HG03280 (cell line): ENCODE measurements around the gene SLC17A5.
"Not testable (repeated sequence)": the region's sequence is repeated elsewhere in the genome, so short reads cannot be mapped to it uniquely, and the experiment has no call there.

ENCODE experiments used
- ATAC-seq: cut with Tn5 transposase; IDR thresholded peaks from one replicate; pipeline ENCODE4 v1.9.1; 2021; ENCODE audit warnings: mild to moderate bottlenecking, moderate library complexity; ENCODE audit not compliant: unreplicated experiment

The SLC17A5 gene

DNA sequence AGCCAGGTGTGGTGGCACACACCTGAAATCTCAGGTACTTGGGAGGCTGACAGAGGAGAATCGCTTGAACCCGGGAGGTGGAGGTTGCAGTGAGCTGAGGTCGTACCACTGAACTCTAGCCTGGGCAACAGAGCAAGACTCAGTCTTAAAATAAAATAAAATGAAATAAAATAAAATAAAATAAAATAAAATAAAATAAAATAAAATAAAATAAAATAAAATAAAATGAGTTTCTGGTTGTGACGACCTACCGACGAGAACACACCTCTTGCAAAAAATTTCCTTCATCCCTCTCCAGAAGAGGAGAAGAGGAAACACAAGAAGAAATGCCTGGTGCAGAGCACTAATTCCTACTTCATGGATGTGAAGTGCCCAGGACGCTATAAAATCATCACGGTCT is 35.7 kb downstream of the SLC17A5 start:
- not testable (repeated sequence) for ATAC-seq

DNA sequence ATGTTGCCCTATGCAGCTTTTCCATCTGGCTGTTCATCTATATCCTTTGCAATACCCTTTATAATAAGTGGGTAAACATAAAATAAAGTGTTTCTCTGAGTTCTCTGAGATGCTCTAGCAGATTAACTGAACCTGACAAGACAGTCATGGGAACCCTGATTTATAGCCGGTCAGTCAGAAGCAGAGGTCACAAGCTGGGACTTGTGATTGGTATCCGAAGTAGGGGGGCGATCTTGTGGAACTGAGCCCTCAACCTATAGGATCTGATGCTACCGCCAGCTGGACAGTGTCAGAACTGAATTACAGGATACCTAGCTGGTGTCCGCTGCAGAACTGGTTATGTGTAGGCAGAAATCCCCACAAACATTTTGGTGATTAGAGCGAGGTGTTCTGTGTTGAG is 39.0 kb downstream of the SLC17A5 start:
- no peak for ATAC-seq

DNA sequence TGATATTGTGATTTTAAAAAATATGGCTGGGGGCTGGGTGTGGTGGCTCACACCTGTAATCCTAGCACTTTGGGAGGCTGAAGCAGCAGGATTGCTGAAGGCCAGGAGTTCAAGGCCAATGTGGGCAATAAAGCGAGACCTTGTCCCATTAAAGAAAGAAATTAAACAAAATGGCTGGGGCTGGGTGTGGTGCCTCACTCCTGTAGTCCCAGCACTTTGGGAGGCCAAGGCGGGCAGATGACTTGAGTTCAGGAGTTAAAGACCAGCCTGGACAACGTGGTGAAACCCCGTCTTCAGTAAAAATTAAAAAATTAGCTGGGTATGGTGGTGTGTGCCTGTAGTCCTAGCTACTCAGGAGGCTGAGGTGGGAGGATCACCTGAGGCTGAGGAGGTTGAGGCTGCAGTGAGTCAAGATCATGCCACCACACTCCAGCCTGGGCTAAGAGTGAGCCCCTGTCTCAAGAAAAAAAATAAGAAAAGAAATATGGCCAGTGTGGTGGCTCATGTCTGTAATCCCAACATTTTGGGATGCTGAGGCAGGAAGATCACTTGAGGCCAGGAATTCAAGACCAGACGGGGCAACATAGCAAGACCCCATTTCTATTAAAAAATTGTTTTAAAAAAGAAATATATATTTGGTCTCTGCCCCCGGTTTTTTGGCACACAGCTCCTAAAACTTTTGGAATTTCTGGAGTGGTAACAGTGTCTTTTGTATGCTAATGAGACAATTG is 39.8 kb downstream of the SLC17A5 start:
- ATAC-seq = no peak

DNA sequence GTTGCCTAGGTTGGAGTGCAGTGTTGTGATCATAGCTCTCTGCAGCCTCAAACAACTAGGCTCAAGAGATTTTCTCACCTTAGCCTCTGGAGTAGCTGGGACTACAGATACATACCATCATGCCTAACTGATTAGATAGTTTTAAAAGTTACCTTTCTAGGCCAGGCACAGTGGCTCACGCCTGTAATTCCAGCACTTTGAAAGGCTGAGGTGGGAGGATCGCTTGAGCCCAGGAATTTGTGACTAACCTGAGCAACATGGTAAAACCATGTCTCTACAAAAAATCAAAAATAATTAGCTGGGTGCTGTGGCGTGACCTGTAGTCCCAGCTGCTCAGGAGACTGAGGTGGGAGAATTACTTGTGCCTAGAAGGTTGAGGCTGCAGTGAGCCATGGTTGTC is 41.2 kb downstream of the SLC17A5 start:
- ATAC-seq = no peak

DNA sequence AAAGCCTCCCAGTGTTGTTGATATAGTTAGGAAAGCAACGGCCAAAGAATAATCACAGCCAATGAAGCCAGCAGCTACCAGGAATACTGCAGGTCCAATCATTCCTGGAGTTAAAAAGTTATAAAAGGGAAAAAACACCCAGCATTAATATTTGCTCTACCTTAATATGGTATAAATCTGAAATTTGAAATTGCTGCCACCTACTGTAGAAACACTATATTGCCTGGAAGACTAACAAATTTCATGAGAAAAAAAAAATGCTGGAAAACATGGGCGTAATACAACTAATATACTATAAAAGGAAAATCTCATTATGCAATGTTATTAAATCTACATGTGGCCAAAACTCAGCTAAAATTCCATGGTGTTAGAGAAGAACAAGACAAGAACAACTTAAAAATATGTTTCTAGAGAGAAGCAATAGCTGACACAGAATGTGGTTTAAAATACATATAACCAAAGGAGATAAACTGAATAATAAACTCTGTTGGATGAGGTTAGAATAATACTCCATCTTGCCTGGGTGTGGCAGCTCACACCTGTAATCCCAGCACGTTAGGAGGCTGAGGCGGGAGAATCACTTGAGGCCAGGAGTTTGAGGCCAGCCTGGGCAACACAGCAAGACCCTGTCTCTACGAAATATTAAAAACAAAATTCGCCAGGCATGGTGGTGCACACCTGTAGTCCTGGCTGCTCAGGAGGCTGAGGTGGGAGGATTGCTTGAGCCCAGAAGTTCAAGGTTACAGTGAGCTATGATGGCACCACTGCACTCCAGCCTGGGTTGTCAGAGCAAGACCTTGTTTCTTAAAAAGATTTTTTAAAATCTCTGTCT is 43.1 kb downstream of the SLC17A5 start:
- no peak for ATAC-seq

DNA sequence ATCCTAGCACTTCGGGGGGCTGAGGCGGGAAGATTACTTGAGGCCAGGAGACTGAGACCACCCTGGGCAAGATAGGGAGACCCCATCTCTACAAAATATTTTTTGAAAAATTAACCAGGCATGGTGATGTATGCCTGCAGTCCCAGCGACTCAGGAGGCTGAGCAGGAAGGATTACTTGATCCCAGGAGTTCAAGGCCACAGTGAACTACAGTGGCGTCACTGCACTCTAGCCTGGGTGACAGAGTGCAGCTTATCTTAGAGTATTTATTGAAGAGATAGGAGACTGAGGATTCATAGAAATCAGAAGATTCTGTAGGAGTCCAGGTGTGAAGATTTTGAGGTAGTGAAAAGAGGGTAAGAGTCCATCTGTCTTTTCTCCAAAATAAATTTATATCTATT is 45.0 kb downstream of the SLC17A5 start:
- ATAC-seq = no peak

DNA sequence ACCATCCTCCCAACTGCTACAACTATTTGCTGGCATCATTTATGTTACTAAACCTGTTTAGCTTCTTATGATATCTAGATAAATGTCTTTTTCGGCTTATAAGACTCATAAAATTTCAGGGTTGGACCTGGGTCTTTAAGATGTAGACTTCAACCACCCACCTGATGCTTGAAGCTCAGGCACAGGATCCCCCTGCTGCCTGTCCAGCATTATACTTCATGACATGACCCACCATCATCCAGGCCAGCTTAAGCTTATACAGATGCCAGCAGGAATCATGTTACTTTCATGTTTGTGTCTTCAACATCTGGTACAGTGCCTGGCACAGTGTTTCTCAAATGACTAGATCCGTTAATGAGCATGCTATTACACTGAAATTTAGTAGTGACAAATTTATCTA is 47.4 kb downstream of the SLC17A5 start:
- no peak for ATAC-seq

DNA sequence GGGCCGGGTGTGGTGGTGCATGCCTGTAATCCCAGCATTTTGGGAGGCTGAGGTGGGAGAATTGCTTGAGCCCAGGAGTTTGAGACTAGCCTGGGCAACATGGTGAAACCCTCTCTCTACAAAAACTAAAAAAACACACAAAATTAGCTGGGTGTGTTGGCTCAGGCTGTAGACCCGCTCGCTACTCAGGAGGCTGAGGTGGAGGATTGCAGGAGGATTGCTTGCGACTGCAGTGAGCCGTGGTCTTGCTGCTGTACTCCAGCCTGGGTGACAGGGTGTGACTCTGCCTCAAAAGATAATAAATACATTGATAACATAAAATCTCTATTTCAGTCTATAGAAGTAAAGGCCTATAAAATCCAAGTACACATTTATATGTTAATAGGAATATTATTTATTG is 49.3 kb downstream of the SLC17A5 start:
- no peak for ATAC-seq

DNA sequence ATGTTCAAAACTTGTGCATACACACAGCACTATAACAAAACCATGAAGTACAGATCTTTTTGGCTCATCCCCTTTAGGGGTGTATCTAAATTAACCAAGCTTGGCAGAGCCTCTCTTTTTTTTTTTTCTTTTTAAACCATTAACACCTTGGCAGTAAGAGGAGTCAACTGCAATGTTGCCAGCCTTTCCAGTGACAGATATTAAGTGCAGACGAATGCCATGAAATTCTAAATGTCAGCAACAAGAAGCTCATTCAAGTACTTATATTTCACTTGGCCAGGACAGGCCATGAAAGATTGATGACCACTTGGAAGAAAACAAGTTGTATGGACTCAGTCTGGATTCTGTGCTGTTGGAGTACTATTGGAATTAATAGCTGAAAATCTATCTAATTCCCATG is 49.8 kb downstream of the SLC17A5 start:
- no peak for ATAC-seq

DNA sequence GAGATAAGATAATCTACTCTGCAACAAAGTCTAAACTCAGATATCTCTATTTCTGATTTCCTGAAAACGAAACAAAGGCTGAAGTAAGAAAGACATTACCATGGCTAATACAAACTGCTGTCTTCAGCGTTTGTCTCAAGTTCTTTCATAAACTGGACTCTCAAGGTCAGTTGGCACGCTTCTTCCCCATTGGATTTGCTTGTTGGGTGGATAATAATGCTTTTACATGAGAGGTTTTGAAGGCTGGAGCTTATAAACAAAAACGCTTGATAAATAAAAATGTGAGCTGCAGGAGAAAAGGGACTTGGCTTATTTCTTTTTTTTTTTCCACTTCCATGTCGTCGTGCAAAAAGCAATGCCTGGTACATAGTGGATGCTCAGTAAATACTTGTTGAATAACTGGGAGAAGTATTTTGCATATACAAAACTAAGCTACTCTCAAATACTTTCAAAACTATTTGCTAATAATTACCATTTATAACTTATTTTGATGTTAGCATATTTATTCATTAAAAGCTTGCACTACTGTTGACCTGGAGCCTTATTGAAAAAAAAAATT is 67.3 kb downstream of the SLC17A5 start:
- no peak for ATAC-seq

DNA sequence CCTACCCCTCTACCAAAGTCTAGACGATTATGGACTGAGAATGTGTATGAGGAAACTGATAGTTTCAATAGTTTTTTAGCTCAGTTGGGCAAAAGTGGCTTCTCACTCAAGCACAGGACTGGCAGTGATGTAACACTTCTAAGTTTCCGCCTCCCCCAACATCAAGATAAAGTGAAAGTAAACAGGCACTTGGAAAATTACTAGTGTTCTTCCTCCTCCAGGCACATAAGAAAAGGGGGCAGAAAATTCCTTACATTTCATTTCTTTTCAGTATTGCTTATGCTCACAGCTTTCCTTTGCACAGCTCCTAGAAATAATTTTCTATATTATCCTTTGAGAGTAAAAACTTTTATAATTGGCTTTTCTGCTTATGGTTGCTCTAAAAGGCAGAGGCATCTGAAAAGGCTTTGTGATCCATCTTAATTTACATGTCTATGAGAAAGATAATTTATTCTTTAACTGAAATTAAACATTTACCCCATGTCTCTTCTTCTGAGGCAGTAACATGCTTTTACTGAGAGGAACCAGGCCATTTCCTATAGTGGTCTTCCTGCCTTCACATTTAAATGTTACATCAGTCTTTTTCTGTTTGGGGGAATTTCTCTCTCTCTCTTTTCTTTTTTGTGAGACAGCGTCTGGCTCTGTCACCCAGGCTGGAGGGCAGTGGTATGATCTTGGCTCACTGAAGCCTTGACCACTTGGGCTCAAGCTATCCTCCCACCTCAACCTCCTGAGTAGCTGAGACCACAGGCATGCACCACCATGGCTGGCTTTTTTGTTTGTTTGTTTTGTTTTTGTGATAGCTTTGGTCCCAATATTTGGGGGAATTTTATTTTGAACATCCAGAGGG is 68.0 kb downstream of the SLC17A5 start:
- peak; percentile 77 for ATAC-seq

DNA sequence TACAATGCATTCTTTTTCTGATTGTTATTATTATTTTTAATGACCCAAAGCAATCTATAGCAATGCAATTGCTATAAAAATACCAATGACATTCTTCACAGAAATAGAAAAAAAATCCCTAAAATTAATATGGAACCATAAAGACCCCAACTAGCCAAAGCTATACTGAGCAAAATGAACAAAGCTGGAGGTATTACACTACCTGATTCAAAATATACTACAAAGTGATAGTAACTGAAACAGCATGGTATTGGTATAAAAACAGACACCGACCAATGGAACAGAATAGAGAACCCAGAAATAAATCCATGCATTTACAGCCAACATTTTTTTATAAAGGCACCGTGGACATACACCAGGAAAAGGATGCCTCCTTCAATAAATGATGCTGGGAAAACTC is 72.5 kb downstream of the SLC17A5 start:
- ATAC-seq = no peak

DNA sequence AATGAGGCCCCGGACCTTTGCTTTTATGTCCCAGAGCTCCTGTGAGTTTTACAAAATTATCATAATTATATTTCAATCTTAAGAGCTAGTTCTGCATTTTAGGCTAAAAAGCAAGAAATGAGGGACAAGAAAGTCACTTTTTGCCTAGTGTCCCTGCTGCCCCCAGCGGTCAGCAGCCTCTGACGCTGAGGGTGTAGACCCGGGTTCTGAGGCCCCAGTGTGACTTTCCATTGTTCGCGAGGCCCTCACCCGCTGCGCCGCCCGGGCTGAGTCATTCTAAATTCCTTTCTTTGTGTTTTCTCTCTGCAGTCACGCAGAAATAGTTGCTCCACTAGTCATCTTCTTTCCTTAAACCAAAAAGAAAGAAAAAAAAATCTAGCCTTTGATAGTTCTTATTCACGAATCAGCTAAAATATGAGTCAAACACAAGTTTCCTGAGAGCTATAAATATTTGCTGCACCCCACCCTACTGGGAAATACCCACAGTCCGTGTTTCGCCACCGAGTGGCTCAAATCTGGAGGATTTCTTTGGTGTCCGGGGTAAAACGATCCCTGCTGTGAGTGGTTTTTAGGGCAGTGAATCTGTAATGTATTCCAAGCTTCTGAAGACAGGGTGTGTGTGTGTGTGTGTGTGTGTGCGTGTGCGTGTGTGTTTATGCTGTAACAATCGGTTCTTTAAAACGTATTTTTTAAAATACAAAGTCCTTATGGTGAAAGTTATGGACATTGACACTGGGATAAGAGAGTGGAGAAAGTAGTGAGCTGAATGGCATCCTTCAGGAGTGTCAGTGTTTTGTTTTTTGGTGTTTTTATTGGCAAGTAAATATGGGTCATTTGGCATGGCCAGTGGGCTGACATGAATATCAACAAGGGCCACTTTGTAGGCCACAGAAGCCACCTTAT is 73.3 kb downstream of the SLC17A5 start:
- ATAC-seq = peak; percentile 77

DNA sequence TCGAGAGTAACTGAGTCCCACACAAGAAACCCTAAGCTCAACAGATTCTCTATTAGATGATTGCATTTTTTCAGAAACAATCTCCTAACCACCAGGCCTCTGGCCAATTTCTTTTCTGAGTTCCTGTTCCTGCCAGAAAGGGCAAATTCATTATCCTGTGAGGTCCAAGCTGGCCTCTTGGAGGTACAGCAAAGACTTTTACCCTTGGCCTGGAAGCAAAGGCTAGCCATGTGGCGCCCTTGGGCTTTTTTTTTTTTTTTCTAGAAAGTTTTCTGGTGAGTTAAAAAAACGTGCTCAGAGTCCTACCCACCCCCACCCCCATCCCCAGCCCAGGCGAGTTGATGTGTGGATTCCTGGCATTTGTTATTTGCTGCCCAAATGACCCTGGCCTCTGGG is 73.9 kb downstream of the SLC17A5 start:
- peak; percentile 21 for ATAC-seq

DNA sequence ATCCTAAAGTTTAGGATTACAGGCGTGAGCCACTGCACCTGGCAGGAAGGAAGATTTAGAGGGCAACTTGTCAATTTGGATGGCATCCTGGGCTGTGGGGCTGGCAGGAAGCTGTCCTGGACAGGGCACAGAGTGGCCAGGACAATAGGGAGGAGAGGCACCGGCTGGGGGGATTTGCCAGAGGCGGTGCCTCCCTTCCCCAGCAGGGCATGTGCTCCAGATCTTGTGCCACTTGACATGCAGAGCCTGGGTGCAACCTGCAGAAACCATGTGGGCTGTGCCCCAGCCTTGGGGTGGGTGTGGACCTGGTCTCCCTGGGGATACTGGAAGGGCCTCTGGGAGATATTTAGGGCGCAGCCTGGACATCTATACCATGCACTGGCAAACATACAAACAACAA is 74.4 kb downstream of the SLC17A5 start:
- peak; percentile 15 for ATAC-seq

DNA sequence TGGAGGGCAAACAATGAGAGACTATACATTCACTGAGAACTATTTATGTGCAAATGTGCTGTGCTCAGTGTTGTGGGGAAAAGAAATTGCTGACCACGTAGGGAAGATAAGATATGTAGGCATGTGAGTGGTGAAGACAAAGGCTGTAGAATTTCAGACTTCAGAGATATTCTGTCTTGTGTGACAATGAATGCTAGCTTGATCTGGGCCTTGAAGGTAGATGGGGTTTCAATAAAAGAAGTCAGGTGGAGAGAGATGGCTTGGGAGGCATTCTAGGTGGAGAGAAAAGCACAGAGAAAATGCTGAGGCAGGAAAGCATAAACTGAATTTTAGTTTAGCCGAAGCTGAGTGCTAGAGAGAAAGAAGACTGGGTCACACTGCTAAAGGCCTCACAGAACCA is 76.1 kb downstream of the SLC17A5 start:
- ATAC-seq = no peak

DNA sequence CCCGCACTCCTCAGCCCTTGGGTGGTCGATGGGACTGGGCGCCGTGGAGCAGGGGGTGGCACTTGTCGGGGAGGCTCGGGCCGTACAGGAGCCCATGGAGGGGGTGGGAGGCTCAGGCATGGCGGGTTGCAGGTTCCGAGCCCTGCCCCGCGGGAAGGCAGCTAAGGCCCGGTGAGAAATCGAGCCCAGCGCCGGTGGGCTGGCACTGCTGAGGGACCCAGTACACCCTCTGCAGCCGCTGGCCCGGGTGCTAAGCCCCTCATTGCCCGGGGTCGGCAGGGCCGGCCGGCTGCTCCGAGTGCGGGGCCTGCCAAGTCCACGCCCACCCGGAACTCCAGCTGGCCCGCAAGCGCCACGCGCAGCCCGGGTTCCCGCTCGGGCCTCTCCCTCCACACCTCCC is 81.3 kb downstream of the SLC17A5 start:
- not testable (repeated sequence) for ATAC-seq

DNA sequence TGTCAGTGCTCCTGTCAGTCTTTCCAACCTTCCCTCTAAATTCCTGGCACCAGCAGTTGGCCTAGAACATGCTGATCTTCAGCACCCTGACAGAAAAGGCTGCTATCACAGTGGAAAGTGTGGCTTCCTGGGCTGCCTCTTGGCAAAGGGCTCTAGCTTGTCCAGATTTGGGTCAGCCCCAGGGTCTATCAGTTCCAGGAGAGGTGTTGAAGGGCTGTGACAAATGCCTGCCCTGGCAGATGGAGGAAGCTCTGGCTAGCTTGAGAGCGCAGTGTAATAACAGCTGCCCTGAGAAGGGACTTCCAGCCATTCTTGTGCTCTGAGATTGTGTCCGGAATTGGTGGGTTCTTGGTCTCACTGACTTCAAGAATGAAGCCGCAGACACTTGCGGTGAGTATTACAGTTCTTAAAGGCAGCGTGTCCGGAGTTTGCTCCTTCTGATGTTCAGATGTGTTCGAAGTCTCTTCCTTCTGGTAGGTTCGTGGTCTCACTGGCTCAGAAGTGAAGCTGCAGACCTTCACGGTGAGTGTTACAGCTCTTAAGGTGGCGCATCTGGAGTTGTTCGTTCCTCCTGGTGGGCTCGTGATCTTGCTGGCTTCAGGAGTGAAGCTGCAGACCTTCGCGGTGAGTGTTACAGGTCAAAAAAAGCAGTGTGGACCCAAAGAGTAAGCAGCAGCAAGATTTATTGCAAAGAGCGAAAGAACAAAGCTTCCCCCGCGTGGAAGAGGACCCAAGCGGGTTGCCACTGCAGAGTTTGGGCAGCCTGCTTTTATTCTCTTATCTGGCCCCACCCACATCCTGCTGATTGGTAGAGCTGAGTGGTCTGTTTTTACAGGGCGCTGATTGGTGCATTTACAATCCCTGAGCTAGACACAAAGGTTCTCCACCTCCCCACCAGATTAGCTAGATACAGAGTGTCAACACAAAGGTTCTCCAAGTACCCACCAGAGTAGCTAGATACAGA is 82.3 kb downstream of the SLC17A5 start:
- ATAC-seq = not testable (repeated sequence)

DNA sequence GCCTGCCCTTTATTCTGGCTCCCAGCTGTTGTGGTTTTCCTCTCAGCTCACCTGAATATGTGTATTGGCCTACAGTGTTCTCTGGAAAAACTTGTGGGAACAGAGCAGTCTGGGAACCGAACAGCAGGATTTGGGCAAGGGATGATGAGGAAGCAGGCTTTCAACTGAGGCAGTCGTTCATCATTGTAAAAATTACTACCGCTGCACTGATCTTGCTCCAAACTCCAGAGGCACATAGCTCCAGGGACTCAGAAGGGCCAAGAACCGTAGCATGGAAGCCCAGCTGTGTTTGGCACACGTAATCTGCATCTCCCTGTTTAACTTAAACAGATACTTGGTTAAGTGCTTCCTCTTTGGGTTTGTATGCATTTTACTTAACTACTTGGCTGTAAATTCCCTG is 84.7 kb downstream of the SLC17A5 start:
- no peak for ATAC-seq
